ENCODE measurements around the gene NOCT. TPM values are rescaled to one million over a fixed set of nuclear protein-coding genes. Genes with fewer than 3 reads are reported as not detected.

NOCT gene
- total and polyA plus RNA-seq, 2 of the 4 experiments (the other 2 are of a cell fraction): 5.5 to 41.4 TPM

- Histone ChIP-seq H3K36me3 (ENCODE audit: control insufficient read depth, insufficient read depth, low read length) (peaks cover 2% of the 10 kb centered on the region; the same call in 1 of the 2 replicates), H2BK20ac (ENCODE audit: low read depth, low read length) (no peak overlapping the region), H3K23ac (ENCODE audit: low read depth, low read length) (no peak overlapping the region), H3K56ac (ENCODE audit: extremely low read depth, insufficient read depth, low read length) (no peak overlapping the region), H2AK9ac (replicated peaks; ENCODE audit: low read depth, low read length, poor library complexity) (no peak overlapping the region), H3K79me1 (ENCODE audit: low read depth in 1 of 2, low read length in 2 of 2) (peaks cover 7 to 68% of the 10 kb centered on the region in 2 experiments; a peak in 3 of 4 replicates), H3K4me2 (ENCODE audit: low read depth, low read length) (no peak overlapping the region), H2BK120ac (ENCODE audit: low read depth, low read length) (no peak overlapping the region), H4K5ac (ENCODE audit: low read depth, low read length) (no peak overlapping the region), H2BK15ac (ENCODE audit: low read depth, low read length) (no peak overlapping the region), H2AK5ac (ENCODE audit: low read depth, low read length) (no peak overlapping the region), H3K9me1 (ENCODE audit: insufficient read depth, low read length) (peaks cover 4% of the 10 kb centered on the region; the same call in 1 of the 2 replicates), H4K8ac (ENCODE audit: low read depth in 2 of 2, low read length in 2 of 2) (no peak overlapping the region), H3K27ac (ENCODE audit: insufficient read depth, low read length) (no peak overlapping the region), H3K4me1 (ENCODE audit: control insufficient read depth, insufficient read depth, low read length) (peaks cover 15% of the 10 kb centered on the region), H3K14ac (replicated peaks; ENCODE audit: low read depth, low read length) (0 out of 2 replicates have a peak overlapping the region, but pooled peaks have one; percentile 37), H3K4me3 (ENCODE audit: insufficient read depth, low read depth, low read length) (no peak overlapping the region), H2BK5ac (ENCODE audit: low read depth, low read length, poor library complexity, severe bottlenecking) (no peak overlapping the region), H3K18ac (ENCODE audit: low read depth, low read length) (no peak overlapping the region), H2AFZ (replicated peaks; ENCODE audit: low read length, poor library complexity) (no peak overlapping the region), H3K4ac (ENCODE audit: low read depth, low read length) (0 out of 2 replicates have a peak overlapping the region, but pooled peaks have one; percentile 10), H4K20me1 (ENCODE audit: insufficient read depth, low read length) (peaks cover 72% of the 10 kb centered on the region), H3K27me3 (ENCODE audit: control insufficient read depth, insufficient read depth, low read length) (no peaks in the 10 kb centered on the region), H3K9me3 (ENCODE audit: control insufficient read depth, insufficient read depth, low read length) (no peaks in the 10 kb centered on the region), H3K9ac (ENCODE audit: low read depth, low read length) (no peak overlapping the region), H4K91ac (ENCODE audit: insufficient read depth, low read depth, low read length) (no peak overlapping the region)
- intact Hi-C loops (cut with micrococcal nuclease): no loop called here
- TF ChIP-seq ELK1 (IDR thresholded peaks at IDR 0.05; ENCODE audit: borderline replicate concordance, low read depth, low read length) (no peak), RAD21 (IDR thresholded peaks at IDR 0.05; ENCODE audit: low read length) (no peak), CTCF (conservative IDR thresholded peaks at IDR 0.05; ENCODE audit: low read depth, low read length) (no peak), RCOR1 (IDR thresholded peaks at IDR 0.05; ENCODE audit: insufficient replicate concordance, low read length) (no peak), CHD1 (IDR thresholded peaks at IDR 0.05; ENCODE audit: low read depth, low read length) (no peak), USF2 (IDR thresholded peaks at IDR 0.05; ENCODE audit: low read depth, low read length) (no peak), FOS (IDR thresholded peaks at IDR 0.05; ENCODE audit: low read depth, low read length) (no peak), MXI1 (IDR thresholded peaks at IDR 0.05; ENCODE audit: borderline replicate concordance, low read depth, low read length) (no peak), CEBPB (IDR thresholded peaks at IDR 0.05; ENCODE audit: low read depth, low read length) (no peak), RFX5 (IDR thresholded peaks at IDR 0.05; ENCODE audit: low read depth, low read length) (no peak), SMC3 (IDR thresholded peaks at IDR 0.05; ENCODE audit: low read depth, low read length) (no peak), MAFK (IDR thresholded peaks at IDR 0.05; ENCODE audit: low read depth, low read length) (no peak), NFE2L2 (IDR thresholded peaks at IDR 0.05; ENCODE audit: low read depth, low read length) (no peak), POLR2A (IDR thresholded peaks at IDR 0.05; ENCODE audit: low read depth, low read length) (no peak), MAZ (IDR thresholded peaks at IDR 0.05; ENCODE audit: borderline replicate concordance, low read depth, low read length) (no peak), BHLHE40 (IDR thresholded peaks at IDR 0.05; ENCODE audit: low read depth, low read length) (no peak)
- BruUV-seq (replicated peaks): no TSS peak
- 95% methylated on average over 3 of the region's 9 CpGs; no CpG with 5 or more reads in 1 of the 2 experiments for WGBS, 2 experiments (ENCODE audit: extremely low coverage in 2 of 2, insufficient read length in 1 of 2)
- no peak for DNase-seq
- CTCF ChIA-PET: no interaction called here
- in situ Hi-C loops (cut with MboI; ENCODE audit: low sequenced_read_pairs): no loop called here
- POLR2A ChIA-PET (ENCODE audit: unreplicated experiment): no interaction called here
- no peak for ATAC-seq (ENCODE audit: low read depth)
- dilution Hi-C loops (cut with HindIII; ENCODE audit: low sequenced_read_pairs, unreplicated experiment): no loop called here
These were observed 9.1 kb downstream of the NOCT start for GRCh38 chr4:139024686-139025085.
